B cell (primary cell): ENCODE measurements around the gene NREP.

Experiments
- EZH2 ChIP-seq: IDR thresholded peaks from 2 replicates; pipeline ENCODE4 v1.6.1; 2012; ENCODE audit warnings: borderline replicate concordance, low read depth, mild to moderate bottlenecking, moderate library complexity, low read length; ENCODE audit not compliant: insufficient read depth, poor library complexity, severe bottlenecking
- TF ChIP-seq, protein P1 (sequence below): fragments of 200-600 bp; IDR thresholded peaks from one replicate; pipeline ENCODE4 v1.8.0; 2022; ENCODE audit warnings: antibody characterized with exemption, mild to moderate bottlenecking

DNA sequence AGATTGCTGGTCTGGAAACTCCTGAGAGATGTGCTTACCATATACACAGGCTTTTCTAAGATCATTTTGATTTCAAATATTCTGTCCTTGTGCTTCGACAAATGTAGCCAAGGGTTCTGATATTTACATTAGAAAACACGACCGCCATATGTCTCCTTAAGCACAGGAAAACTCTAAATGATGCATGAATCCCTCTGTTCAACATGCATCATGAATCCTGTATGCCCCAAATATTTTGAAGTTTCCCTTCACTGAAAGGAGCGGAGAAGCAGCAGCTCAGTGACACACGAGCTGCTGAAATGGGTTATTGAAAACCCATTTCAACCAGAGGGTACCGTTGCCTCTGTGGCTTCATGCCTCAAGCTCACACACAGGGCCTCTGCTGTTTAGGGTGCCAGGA, 74.4 kb downstream of the NREP start:
- no peak for TF ChIP-seq EZH2
- TF ChIP-seq, protein P1, sequence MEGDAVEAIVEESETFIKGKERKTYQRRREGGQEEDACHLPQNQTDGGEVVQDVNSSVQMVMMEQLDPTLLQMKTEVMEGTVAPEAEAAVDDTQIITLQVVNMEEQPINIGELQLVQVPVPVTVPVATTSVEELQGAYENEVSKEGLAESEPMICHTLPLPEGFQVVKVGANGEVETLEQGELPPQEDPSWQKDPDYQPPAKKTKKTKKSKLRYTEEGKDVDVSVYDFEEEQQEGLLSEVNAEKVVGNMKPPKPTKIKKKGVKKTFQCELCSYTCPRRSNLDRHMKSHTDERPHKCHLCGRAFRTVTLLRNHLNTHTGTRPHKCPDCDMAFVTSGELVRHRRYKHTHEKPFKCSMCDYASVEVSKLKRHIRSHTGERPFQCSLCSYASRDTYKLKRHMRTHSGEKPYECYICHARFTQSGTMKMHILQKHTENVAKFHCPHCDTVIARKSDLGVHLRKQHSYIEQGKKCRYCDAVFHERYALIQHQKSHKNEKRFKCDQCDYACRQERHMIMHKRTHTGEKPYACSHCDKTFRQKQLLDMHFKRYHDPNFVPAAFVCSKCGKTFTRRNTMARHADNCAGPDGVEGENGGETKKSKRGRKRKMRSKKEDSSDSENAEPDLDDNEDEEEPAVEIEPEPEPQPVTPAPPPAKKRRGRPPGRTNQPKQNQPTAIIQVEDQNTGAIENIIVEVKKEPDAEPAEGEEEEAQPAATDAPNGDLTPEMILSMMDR, result no peak
